Measurements from ENCODE around the gene FILIP1.

FILIP1 gene

DNA sequence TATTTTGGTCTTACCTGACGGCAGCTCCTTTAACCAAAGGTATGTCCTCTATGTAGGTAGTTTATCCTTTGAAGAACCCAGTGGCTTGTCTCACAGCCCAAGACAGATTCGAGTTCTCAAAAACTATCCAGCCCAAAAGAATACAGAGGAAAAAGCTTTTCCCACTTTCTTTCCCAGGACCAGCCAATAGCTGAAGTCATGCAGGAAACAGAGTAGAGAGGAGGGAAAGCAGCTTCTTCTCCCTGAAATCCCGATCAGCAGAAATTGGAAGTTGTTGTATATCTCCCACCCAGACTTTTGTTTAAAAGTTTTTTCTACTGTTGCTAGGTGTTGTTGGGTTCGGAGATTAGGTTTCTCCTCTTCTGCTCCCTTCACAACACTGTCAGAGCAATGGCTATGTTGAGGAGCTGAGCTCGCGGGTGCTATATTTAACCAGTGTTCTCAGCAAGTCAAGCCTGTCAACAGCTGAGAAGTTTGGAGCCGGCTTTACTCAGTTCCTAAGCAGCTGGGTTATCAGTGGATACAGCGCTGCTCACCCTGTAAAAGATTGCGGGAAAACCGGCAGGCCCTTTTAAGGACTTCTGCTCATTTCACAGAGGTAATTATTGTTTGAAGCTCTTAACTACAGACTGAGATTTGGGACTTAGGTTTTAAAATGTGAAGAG, at the start of gene FILIP1:
Gene FILIP1 (minus strand): TSS at position 401 of the 665 bp plus-strand sequence. CDS start 78,828 bp downstream, outside the sequence.
- DNase-seq (ENCODE audit: low read depth in 3 of 3): no peak

DNA sequence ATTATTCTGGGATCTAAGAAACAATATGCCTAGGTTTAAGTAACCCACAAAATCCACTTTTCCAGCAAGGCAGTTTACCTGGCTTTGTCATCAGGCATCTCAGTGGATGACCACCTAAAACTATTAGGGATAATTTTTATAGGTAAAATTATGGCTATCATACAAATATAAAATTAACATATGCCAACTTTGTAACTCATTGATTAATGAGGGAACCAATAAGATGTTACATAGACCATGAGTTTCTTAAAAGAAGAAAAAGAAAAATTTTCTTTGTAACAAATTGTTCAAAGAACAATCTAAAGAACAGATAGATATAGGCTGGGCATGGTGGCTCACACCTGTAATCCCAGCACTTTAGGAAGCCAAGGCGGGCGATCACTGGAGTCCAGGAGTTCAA, 49.7 kb upstream of the FILIP1 start:
- no peak for DNase-seq (ENCODE audit: low read depth in 3 of 3)

- no peak for DNase-seq (ENCODE audit: low read depth in 3 of 3)
Observed at GRCh38 chr6:75539136-75539535, 45.5 kb upstream of the FILIP1 start.

GRCh38 chr6:75532521-75532920, 38.9 kb upstream of the FILIP1 start:
- no peak for DNase-seq (ENCODE audit: low read depth in 3 of 3)

DNA sequence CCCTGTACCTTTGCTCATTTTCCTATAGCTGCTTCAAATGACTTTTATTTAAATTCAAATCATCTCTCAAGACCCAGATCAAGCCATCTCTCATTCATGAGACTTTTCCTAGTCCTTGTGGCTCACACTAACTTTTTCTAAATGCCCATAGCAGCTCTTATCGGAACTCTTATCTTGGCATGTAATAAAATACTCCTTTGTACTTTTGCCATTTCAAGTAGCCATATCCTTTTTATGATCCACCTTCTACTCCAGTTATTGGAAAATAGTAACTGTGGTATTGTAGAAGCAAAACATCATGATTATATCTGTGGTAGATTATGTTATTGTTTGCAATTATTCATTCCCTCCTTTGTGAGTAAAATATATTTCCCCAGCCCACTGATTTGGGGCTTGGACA, 37.6 kb upstream of the FILIP1 start:
- no peak for DNase-seq (ENCODE audit: low read depth in 3 of 3)

DNA sequence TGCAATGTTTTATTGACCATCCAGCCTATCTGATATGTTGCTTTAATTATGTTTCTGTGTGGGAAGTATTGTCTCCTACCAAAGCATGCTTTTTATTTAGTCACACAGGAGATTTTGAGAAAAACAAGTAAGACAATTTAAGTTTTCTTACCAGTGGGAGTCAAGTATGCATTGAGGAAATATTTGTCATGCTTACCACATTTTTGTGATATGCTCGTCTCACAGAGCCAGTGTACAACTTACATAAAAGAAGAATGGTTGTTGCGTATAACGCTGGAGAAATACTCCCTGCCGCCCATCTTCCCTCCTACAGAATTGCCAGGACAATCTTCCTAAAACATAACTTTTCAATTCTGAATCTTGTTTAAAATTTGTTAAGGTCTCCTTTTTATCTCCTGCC, 37.1 kb upstream of the FILIP1 start:
- no peak for DNase-seq (ENCODE audit: low read depth in 3 of 3)

DNA sequence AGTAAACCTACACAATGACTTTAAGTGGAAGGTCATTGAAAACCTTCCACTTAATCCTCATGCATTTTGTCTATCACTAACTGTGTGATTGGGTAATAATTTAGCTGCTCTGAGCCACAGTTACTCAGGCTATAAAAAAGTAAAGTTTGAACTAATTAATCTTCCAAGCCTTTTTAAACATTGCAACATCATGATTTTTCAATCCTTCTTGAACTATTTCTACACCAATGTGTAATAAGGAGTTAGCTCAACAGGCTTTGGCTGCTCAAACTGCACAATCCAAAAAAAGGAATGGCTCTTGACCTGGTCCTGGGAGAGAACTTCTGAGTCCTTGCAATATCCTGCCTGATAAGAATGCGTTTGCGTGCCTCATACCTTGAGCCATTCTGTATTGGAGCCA, 34.8 kb upstream of the FILIP1 start:
- no peak for DNase-seq (ENCODE audit: low read depth in 3 of 3)

DNA sequence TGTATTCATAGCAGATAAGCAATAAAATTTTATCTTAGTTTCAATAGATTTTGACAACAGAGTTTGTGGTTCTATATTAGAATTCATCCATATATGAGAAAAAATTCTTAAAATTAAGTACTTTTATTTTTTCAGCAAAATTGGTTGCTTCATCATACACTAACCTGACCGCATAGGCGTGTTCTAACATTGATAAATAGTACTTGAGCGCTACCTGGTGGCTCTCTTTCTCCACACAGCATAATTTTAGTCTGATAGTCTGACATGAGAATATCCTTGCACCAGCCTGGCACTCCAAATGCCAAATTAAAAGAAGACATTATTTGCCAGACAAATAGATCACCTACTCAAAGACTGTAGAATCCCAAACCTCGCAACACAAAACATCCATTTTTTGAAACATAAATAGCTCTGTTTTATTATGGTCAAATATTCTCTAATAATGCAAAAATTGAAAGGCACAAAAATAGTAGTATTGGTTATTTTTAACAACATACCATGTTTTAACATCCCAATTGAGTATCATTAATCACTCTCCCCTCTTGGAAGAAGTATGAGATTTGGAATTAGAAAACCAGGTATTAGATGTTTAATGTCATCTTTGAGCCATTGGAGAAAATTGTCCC, 33.0 kb upstream of the FILIP1 start:
- DNase-seq (ENCODE audit: low read depth in 3 of 3): peak; percentile 6 to 36 (median 18)

DNA sequence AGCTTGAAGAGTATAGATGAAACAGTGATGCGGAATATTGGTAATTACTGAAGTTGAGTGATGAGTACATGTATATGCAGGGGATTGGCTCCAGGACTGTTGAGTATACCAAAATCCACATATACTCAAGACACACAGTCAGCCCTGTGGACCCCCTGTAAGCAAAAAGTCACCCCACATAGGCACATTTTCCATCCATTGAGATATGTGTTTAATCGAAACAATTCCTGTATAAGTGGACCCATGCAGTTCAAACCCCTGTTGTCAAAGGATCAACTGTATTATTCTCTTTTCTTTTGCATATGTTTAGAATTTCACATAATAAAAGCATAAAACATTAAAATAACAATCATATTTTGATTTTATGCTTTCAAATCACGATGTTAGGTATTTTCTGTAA, 32.1 kb upstream of the FILIP1 start:
- no peak for DNase-seq (ENCODE audit: low read depth in 3 of 3)

DNA sequence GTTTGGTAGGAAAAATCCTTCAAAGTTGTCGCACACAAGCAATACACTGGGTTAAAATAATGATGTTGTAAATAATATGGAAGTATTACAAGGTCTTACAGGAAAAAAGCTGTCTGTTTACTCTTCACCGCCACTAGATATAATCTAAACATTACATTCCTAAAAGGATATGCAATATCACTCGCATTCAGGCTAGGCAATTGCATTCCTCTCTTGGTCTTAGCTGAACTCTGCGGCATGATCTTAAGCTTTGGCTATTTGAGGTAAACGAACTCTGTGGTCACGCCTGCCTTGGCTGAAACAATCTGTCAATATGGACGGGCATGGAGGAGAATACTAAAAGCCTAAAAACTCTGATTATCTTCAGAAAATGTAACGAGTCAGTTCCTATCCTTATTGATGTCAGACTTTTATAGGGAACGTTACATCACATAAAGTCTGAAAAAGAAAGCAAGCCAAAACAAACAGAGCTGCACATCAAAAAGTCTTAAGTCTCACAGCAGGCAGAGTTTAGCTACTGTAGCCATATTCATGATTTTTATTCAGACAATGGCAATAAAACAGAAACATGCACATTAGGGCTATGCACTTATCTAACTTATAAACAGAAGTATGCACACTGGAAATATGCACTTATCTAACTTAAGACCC, 30.8 kb upstream of the FILIP1 start:
- no peak for DNase-seq (ENCODE audit: low read depth in 3 of 3)

GRCh38 chr6:75516757-75517156, 23.2 kb upstream of the FILIP1 start:
- no peak for DNase-seq (ENCODE audit: low read depth in 3 of 3)

GRCh38 chr6:75512591-75512990, 19.0 kb upstream of the FILIP1 start:
- no peak for DNase-seq (ENCODE audit: low read depth in 3 of 3)

GRCh38 chr6:75505424-75505823, 11.8 kb upstream of the FILIP1 start:
- no peak for DNase-seq (ENCODE audit: low read depth in 3 of 3)

- DNase-seq (ENCODE audit: low read depth in 3 of 3): no peak
Observed at GRCh38 chr6:75504465-75505222, 11.0 kb upstream of the FILIP1 start.

DNA sequence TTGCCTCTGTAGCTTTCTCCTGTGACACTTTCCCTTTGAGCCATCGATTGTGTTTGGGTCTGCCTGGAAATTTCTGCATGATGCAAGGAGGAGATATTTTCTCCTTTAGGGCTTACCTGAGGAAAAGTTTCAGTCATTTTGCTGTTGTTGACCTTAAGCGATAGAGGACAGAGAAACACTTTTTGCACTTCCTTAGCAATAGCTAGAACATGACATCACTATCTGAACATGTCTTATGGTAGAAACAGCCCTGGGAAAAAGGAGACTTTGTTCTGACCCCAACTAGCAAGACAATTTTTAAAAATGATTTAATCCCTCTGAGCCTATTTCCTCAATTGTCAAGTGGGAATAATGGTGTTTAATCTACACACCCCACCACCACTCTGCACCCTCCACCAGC, 9.7 kb upstream of the FILIP1 start:
- DNase-seq (ENCODE audit: low read depth in 3 of 3): no peak

GRCh38 chr6:75502884-75503283, 9.3 kb upstream of the FILIP1 start:
- DNase-seq (ENCODE audit: low read depth in 3 of 3): no peak

GRCh38 chr6:75501756-75502155, 8.2 kb upstream of the FILIP1 start:
- DNase-seq (ENCODE audit: low read depth in 3 of 3): no peak

DNA sequence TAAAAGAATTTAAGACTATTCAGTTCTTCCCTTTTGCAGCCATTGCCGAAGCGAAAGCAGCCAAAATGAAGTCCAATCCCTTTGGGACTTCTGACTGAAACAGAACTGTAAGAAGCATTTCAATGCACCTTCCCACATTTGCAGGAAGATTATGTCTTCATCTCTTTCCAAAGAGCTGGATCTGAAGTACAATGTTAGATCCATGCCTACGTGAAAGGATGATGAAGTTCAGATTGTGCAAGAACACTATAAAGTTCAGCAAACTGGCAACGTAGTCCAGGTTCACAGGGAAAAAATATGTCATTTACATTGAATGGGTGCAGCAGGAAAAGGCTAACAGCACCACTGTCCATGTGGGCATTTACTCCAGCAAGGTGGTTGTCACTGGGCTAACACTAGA, 6.0 kb upstream of the FILIP1 start:
- no peak for DNase-seq (ENCODE audit: low read depth in 3 of 3)

GRCh38 chr6:75498862-75499261, 5.3 kb upstream of the FILIP1 start:
- DNase-seq (ENCODE audit: low read depth in 3 of 3): no peak

DNA sequence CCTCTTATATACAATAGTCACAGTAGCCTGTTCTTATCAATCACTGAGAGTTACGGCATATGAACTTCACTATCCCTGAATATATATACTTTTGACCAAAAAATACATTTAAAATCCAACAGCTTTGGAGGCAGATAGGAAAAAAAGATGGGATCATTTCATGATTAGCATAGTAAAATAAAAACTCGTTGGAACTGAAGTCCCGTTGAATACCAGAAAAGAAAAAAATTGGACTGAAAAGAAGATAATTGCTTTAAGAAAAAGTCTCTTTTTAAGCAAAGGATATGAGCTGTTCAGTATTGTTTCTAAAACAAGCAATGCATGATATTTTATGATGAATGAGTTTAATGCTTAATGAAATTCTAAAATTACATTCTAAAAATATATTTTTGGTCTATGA, 4.4 kb upstream of the FILIP1 start:
- DNase-seq (ENCODE audit: low read depth in 3 of 3): no peak

- DNase-seq (ENCODE audit: low read depth in 3 of 3): no peak
Observed at GRCh38 chr6:75495011-75495410, 1.4 kb upstream of the FILIP1 start.

DNA sequence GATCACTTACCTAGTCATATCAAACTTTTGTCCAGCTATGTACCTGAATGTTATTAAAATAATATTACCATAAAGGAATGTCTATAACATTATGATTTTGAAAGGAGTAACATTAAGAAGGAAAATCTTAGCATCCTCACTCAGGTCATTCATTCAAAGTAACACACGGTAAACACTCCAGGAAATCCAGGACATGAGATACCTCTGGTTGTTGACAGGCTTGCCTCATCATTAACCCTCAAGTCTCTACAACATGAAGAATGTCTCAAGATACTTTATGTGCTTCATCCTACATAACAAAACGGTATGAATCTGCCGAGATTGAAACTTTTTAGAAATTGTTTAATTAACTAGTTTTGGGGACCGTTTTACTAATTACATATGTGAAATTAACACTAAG, 690 bp upstream of the FILIP1 start:
- DNase-seq (ENCODE audit: low read depth in 3 of 3): no peak

All from stimulated activated CD4-positive, alpha-beta T cell treated with anti-CD3 and anti-CD28 coated beads, TNF-alpha, amount 100 ng/mL, for 48 hours (primary cell).